A673 (cell line): ENCODE measurements around the gene RING1.

Experiments used
- EZH2 ChIP-seq: fragments of 200-600 bp; sonication (generic); IDR thresholded peaks from 2 replicates; pipeline ENCODE4 v1.6.1; 2017; ENCODE audit warnings: borderline replicate concordance, low read depth, mild to moderate bottlenecking, mixed read lengths, antibody characterized with exemption, low read length; ENCODE audit not compliant: poor library complexity, severe bottlenecking
- TF ChIP-seq, protein P1 (sequence below): fragments of 300-800, 200-600 bp; sonication (generic); conservative IDR thresholded peaks from 2 replicates; pipeline ENCODE4 v1.5.1; 2017; ENCODE audit warnings: low read depth, mild to moderate bottlenecking, antibody characterized with exemption, low read length, moderate library complexity, mixed read lengths

DNA sequence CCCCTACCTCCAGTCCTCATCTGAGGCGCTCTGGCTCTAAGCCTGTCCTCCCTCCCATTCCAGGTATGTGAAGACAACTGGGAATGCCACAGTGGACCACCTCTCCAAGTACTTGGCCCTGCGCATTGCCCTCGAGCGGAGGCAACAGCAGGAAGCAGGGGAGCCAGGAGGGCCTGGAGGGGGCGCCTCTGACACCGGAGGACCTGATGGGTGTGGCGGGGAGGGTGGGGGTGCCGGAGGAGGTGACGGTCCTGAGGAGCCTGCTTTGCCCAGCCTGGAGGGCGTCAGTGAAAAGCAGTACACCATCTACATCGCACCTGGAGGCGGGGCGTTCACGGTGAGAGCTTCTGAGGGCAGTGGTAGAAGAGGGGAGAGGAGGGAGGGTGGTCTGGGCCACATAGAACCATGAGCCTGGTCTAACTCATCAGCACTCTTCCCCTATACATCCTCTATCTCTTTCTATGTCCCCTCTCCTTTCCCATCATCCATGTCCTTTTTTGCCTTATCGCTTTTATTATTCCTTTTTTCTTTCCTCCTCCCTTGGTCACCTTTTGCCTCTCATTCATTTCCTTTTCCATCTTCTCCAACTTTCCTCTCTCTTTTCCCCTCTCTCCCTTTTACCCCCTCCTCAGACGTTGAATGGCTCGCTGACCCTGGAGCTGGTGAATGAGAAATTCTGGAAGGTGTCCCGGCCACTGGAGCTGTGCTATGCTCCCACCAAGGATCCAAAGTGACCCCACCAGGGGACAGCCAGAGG, 3.5 kb downstream of the RING1 start:
- TF ChIP-seq EZH2, result no peak
- TF ChIP-seq, protein P1, sequence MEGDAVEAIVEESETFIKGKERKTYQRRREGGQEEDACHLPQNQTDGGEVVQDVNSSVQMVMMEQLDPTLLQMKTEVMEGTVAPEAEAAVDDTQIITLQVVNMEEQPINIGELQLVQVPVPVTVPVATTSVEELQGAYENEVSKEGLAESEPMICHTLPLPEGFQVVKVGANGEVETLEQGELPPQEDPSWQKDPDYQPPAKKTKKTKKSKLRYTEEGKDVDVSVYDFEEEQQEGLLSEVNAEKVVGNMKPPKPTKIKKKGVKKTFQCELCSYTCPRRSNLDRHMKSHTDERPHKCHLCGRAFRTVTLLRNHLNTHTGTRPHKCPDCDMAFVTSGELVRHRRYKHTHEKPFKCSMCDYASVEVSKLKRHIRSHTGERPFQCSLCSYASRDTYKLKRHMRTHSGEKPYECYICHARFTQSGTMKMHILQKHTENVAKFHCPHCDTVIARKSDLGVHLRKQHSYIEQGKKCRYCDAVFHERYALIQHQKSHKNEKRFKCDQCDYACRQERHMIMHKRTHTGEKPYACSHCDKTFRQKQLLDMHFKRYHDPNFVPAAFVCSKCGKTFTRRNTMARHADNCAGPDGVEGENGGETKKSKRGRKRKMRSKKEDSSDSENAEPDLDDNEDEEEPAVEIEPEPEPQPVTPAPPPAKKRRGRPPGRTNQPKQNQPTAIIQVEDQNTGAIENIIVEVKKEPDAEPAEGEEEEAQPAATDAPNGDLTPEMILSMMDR, result no peak
